NCI-H1417 treated with DMSO at 0.1 percent for 48 hours (cell line): ENCODE measurements around the gene KCNH1.
"Not testable (repeated sequence)": the region's sequence is repeated elsewhere in the genome, so short reads cannot be mapped to it uniquely, and the experiment has no call there.

Experiments
- DNase-seq: peaks from one replicate; lab custom pipeline; 2025; lab: John Stamatoyannopoulos, UW

The KCNH1 gene

DNA sequence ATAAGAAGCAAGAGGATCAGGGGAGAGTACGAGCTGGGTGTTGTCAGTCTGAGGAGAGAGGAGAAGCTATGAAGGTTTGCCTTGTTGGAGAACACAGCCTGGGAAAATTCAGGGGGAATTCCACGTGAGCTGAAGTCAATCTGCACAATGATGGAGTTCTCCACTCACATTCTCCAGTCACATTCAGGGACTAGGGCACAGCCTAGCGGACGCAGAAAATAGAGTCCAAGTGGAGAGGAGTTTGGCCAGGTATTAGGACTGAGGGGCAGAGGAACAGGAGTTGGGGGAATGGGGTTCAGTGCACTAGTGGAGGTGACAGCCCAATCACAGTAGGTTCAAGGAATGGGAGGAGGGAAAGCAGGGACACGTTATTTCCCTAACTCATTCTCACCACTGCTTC lies 124.0 kb downstream of the KCNH1 start:
- DNase-seq: no peak

DNA sequence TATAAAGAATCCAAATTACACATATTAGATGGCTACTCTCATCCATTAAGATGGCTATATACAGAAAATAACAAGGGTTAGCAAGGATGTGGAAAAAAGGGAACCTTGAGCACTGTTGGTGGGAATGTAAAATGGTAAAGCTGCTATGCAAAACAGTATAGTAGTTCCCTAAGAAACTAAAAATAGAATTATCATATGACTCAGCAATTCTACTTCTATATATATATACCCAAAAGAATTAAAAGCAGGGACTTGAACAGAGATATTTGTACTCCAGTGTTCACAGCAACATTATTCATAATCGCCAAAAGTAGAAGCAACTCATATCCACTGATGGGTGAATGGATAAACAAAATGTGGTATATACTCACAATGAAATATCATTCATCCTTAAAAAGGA lies 126.1 kb downstream of the KCNH1 start:
- DNase-seq: no peak

DNA sequence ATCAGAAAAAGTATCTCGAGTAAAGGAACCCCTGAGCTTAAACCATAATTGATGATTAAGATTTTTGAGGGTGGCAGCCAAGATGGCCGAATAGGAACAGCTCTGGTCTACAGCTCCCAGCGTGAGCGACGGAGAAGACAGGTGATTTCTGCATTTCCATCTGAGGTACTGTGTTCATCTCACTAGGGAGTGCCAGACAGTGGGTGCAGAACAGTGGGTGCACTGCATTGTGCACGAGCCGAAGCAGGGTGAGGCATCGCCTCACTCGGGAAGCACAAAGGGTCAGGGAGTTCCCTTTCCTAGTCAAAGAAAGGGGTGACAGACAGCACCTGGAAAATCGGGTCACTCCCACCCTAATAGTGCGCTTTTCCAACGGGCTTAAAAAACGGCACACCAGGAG lies 138.0 kb downstream of the KCNH1 start:
- DNase-seq: not testable (repeated sequence)

DNA sequence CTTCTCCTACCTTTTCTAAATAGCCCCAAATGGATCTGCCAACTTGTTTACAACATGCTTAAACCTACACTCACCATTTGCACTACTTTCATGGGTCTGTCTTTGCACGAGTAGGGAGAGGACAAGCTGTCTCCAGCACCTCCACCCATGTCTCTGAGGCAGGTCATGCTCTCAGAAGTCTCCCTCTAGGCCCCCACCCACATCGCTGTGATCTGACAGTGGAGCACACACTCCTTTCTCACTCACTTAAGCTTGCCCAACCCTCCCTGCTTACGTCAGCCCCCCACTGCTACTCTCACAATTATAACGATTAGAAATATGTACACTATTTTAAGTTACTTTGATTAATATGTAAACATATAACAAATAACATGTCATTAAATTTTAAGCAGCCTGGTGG lies 141.1 kb downstream of the KCNH1 start:
- DNase-seq: no peak

DNA sequence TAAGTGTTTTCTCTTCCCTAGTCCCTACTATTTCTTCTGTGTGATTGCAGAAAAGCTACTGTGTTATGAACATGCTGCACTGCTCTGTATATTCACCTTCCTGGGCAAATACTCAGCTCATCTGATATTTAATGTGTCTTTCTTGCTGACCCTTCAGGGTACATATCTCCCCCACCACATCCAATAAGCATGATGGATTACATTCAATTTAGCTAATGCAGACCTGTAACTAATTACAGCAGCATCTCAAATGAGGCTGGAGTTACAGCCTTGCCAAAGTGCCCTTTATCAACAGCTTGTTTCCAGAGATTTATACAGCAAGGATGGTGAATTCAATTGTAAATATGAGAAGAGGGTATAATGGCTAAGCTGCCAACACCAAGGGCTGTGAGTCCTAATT lies 144.0 kb downstream of the KCNH1 start:
- DNase-seq: no peak

DNA sequence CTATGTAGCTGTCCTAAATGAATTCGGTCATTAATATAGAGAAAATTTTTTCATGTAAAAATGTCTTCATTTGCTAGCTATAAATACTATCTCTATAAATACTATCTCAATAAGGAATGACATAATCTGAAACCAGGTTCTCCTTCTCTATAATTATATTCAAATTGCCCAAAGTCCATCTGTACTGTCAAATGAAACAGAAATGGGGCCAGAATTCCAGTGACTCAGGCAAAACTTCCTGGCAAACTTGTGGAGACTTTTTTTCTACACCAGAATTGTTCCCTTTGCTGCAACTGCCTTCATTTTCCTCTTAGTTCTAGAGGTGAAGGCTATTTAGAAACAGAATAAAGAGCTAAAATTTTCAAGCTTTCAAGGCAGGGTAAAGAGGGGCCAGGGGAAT lies 152.5 kb downstream of the KCNH1 start:
- DNase-seq: no peak

DNA sequence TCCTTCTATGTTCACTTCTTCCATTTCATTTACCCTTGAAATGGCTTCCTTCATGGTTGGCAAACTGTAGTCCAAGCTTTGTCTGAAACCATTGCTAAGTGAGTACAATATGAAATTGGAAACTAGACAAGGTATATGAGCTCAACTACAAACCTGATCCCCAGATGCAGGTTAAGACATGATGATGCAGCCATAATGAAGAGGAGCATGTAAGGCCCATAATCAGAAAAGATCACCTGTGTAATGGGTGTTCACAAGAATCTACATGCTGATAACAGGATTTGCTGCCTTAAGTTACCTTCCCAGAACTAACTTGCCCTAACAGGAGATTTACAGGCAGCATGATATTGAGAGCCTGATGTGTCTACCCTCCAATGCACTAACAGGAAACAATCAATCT lies 153.9 kb downstream of the KCNH1 start:
- no peak for DNase-seq

DNA sequence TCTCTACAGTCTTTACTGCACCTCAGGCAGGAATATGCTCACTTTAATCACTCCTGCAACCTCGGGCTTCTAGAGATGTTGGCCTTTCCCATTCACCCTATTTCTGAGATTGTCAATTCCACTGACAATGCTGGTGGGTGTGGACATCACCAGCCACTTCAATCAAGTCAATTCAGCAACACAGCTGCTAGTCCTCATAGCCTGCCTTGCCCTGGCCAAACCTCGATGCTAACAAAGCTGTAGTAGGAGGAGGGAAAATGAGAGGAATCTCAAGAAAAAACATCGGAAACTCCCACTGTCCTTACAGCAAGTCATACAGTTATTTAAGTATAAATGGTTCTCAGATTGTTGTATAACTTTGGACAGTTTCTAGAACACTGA lies 155.0 kb downstream of the KCNH1 start:
- no peak for DNase-seq

DNA sequence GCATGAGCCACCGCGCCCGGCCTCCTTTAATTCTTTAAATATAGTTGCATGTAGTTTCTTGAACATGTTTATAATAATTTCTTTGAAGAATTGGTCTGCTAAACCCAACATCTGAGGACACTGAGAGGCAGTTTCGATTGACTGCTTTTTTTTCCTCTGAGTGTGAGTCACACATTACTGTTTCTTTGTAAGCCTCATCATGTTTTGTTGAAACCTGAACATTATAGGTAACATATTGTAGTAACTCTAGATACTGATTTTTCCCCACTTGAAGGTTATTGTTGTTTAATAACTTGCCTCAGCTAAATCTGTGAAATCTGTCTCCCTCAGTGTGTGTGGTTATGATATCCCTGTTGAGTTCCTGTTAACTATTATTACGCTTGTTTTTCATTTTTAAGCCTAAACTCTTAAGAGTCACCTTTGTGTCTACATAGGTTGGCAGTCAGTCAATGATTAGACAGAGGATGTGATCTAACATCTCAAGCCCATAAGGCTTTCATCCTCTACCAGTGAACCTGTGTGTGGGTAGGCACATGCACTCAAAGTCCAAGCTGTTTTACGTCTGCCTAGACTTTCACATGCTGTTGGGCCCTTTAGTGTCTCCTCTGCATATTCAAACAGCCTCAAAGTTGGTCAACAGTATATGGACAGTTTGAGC lies 155.5 kb downstream of the KCNH1 start:
- DNase-seq: no peak

DNA sequence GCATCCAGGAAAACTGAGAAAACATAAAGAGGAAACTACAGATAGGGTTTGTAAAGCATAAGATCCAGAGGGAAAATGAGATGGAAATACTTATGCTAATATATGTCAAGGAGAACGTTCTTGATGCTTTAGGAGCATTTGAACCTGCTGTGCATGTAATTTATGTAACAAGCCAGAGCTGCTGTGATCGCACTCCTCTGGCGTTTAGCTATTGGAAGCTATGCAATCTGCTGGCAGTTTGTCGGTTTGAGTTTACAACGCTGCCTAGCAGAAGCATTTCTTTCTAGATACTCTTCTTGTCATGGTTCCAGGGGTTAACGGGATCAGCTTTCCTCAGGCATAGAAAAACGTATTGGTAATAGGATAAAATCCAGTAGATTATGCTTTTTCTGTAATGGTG lies 182.7 kb downstream of the KCNH1 start:
- DNase-seq: no peak

DNA sequence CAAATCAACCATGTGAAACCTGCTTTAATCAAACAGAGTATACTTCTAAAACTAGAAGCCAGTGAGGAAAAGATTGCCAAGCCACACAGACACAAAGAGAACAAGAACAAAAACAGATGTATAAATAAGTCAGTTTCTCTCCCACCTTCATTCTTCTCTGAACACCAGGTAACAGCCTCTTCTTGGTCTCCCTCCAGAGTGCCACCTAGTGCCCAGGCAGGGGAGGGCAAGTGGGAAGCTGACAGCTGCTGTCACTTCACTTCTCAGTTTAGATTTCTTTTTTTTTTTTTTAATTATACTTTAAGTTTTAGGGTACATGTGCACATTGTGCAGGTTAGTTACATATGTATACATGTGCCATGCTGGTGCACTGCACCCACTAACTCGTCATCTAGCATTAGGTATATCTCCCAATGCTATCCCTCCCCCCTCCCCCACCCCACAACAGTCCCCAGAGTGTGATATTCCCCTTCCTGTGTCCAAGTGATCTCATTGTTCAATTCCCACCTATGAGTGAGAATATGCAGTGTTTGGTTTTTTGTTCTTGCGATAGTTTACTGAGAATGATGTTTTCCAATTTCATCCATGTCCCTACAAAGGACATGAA lies 183.9 kb downstream of the KCNH1 start:
- DNase-seq: not testable (repeated sequence)

DNA sequence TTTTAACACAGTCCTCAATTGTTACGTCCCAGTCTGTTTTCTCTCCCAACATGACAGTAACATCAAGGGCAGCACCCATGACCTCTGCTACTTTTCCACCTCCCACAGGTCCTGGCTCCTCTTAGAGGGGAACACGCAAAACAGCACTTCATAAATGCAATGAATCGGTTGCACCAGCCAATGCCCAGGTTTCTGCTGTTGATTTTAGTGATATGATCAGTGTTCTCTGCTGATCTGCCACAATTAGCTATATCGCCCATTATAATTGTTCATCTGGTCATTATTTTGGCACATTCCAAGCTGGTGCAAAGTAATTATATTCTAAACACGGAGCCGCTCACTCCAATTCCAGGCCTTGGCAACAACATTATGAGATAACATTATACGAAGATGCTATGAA lies 184.5 kb downstream of the KCNH1 start:
- DNase-seq: no peak

DNA sequence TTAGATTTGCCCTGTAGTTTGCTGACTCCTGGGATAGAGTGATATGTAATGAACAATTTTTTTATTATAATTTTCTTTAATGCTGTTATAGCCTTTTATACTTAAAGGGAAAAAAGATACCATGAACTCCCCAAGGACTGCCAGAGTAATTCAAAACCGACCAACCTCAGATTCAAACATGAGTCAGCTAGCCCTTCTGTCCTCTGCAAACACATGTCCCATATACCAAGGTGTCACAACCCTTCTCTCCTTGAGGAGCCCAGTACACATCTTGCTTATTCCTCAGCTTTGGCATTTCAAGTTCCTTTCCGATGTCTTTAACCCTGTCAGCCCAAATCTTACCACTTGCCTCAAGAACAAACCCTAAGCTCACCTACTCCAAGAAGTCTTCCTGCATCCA lies 184.9 kb downstream of the KCNH1 start:
- no peak for DNase-seq

DNA sequence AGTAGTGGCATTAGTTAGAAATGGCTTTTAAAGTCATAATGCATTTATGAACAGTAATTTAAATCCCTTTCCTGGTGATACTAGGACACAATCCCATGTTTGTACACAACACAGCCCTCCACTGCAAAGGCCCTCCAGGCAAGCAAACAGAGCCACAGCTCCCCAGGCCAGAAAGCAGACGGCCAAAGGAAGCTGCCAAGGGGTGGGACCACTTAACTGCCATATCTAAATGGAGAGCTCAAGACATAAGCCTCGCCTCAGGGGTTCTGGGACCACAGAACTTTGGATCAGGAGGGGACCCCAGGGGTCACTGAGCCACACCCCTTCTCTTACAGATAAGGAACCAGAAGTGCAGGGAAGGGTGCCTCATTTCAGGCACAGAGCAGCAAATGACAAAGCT lies 189.7 kb downstream of the KCNH1 start:
- no peak for DNase-seq

DNA sequence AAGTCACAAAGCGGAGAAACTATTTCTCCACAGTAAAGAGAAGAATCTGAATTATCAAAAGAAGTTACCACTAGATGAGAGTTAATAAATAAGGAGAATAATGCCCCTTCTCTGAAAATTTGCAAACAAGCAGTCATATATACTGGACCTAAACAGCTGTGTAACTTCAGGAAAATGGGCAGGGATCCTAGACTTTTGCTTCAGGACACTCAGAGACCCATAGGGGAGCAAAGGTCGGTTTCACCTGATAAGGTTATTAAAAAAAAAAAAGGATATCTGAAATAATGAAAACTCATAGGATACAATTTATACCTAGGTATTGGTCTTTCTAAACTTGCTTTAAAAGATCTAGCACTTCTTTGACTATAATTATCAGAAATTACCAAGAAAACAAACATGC lies 191.4 kb downstream of the KCNH1 start:
- DNase-seq: no peak

DNA sequence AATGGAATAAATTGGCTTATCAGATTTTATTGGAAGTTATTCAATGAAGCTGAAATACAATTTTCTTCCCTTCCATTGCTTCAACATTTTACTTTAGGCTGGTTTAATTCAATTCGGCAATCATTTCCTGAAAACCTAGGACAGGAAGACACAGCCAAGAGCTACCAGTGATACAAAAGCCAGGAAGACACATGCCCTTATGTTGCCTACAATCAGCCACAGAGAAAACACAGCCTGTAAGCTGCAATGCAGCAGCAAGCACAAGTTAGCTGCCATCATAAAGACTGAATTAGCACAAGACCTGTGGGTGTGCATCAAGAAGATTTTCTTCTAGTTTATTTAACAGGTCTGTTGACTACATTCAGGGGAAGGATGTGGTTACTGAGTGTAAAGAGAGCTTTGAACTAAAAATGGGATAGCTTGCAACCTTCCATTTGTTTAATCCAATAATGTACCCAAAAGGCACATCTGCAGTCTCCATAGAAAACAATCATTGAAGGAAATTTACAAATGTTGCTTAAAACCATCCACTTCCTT lies 193.8 kb downstream of the KCNH1 start:
- no peak for DNase-seq

DNA sequence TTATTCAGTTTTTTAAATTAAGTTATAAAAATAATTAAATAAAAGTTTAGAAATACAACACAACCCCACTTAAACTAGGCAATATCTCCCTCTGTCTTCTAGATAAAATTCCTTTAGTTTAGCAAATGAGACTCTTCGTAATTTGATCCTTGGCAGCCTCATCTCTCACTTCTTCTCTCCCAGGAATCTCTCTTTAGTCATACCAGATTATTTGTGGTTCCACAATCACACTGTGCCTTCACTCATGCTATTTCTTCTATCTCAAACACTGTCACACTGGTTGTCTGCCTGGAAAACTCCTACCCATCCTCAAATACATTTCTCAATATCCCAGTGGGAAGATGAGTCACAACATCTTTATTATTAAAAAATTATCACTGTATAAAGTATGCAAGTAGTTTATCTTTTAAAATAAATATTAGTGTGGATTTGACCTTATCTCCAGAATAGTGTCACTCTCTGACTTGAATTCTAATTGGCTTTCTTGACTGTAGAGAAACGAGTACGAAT lies 195.5 kb downstream of the KCNH1 start:
- DNase-seq: no peak

DNA sequence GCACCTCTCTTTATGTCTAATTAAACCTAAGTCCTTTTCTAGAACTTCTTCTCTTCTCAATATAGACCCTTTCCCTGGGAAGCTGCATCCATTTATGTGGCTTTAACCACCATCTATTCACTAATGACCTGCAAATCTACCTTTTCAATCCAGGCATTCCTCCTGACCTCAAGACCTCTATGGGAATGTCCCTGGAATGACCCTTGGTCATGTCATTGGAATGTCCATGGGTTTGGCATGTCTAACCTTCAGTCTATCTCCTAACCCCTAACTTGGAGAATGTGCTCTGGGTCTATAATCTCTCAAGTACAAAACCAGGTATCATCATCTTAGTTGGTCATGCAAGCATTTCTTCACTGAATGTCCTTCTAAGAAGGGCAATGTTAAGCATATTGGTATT lies 196.1 kb downstream of the KCNH1 start:
- DNase-seq: no peak

DNA sequence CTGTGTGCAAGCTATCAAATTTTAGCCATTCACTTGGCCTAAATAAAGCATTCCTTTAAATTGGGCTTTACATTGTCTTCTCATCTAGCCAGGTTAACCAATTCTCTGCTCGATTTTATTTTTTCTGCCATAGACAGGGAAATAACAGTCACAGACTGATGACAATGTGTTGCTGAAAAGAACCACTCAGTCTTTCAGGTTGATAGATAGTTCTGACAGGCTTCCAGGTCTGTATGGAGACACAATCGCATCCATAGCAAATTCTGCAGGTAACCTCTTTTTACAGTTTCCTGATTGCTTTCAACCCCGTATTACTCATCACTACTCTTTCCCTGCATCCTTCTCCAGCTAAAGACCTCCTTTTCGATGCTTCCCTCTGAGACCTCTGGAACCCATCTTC lies 198.0 kb downstream of the KCNH1 start:
- DNase-seq: no peak

DNA sequence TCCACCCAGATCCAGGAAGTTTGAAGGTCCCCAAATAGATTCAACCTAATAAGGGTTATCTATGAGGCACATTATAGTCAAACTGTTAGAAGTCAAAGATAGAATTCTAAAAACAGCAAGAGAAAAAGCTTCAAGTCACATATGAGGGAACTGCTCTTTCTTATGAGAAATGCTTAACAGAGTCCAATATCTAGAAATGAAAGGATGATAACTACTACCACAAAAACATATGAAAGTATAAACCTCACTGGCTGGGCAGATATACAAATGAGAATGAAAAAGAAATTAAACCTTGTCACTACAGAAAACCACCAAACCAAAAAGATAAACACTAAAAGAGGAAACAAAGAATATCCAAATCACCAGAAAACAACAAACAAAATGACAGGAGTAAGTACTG lies 201.8 kb downstream of the KCNH1 start:
- DNase-seq: no peak

DNA sequence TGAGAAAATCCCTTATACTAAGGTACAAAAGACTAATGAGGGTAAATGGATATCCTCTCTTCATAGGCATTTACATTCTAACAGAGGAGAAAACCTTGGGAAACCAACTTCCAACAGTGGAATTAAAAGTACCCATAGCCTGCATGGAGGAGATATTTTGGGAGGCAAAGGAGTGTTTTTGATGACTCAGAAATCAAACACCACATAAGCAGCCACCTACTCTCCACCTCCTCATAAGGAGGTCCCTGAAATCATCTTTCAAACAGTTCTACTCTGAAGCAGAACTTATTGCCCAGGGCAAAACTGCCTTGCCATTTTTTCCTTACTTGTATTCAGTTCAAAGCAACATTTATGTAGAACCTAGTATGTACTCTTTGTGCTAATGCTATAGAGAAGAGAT lies 211.3 kb downstream of the KCNH1 start:
- DNase-seq: no peak

DNA sequence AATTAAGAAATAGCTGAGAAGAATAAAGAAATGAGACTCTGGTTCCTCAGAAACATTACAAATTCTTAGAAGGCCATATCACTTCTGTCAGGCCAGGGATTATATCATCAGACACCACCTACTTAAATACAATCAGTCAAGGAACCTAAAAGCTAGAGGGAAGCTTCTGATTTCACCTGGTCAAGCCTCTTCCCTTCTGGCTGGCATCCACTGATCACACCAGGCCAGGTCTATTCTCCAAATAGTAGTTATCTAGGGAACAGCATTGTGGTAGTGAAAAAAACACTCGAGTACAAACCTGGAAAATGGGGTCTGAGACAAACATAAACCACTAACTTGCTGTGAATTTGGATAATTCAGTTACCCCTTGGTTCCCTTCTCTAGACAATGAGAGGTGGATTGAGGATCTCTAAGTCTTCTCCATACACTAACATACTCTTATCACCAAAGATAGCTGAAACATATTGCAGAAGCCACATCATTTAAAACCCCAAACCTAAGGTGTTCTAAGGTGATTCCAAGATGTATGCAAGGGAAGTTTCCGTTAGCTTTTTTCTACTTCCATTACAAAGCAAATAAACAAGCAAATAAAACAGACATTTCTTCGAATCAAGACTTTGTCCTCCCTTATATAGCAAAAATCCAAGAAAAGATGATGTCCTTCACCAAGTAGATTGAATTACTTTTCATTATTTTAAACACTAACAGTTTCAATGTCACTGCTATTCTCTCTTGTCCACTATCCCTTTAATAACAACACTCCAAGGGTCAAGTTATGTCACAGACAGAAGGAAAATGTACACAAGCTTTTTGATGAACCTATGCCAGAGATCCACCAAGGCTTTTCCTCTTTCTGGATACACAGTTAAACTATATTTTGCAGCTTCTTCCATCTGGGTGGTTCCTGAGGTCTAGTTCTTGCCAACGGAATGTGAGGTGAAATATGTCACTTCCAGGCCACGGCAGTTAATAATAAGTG lies 212.9 kb downstream of the KCNH1 start:
- no peak for DNase-seq

DNA sequence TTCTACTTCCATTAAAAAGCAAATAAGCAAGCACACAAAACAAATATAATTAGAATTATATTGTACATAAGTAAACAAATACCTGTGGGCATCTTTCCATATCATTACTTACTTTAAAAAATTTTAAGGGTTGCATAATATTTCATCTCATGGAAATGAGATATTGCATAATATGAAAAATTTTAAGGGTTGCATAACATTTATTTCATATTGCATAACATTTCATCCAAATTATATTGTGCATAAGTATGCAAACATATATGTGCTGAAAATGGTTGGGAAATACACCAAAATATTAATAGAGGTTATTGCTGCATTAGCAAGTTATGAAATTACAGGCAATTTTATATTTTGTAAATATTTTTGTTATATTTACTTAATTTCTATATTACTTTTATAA lies 213.7 kb downstream of the KCNH1 start:
- DNase-seq: no peak
